Measurements from ENCODE around the gene FBXL16.

GRCh38 chr16:751152-752006, 45.8 kb upstream of the FBXL16 start:
- TF ChIP-seq CTCF (IDR thresholded peaks at IDR 0.05) (no peak), POLR2A (IDR thresholded peaks at IDR 0.05) (no peak), POLR2AphosphoS5 (IDR thresholded peaks at IDR 0.05) (no peak)

All from upper lobe of left lung (tissue), 4 donors.